ENCODE data around the gene HAT1. TPM values are rescaled to one million over a fixed set of nuclear protein-coding genes. Genes with fewer than 3 reads are reported as not detected.

The HAT1 gene
- total RNA-seq, 1 donor from 2014 or later, result 30.0 TPM

DNA sequence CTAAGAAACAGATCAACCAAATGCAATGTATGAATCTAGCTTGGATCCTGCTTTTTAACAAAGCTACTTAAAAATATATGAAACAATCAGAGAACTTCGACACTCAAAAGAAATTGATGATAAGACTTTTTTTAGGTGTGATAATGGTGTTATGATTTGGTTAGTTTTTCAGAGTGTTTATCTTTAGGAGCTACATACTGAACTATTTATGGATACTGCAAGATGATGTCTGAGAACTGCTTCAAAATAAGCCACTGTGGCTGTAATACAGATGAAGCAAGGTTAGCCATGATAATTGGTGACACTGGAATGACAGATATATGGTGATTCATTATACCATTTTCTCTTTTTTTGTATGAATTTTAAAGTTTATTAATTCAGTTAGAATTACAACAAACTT lies 42.4 kb upstream of the HAT1 start:
- no peaks in the 10 kb centered on the region for H3K36me3 ChIP-seq
- intact Hi-C loops (cut with DNase I), result no loop called here
- DNase-seq (ENCODE audit: extremely low spot score in 2 of 2), result no peak
- H3K27ac ChIP-seq, result no peak overlapping the region
- TF ChIP-seq, protein P1, sequence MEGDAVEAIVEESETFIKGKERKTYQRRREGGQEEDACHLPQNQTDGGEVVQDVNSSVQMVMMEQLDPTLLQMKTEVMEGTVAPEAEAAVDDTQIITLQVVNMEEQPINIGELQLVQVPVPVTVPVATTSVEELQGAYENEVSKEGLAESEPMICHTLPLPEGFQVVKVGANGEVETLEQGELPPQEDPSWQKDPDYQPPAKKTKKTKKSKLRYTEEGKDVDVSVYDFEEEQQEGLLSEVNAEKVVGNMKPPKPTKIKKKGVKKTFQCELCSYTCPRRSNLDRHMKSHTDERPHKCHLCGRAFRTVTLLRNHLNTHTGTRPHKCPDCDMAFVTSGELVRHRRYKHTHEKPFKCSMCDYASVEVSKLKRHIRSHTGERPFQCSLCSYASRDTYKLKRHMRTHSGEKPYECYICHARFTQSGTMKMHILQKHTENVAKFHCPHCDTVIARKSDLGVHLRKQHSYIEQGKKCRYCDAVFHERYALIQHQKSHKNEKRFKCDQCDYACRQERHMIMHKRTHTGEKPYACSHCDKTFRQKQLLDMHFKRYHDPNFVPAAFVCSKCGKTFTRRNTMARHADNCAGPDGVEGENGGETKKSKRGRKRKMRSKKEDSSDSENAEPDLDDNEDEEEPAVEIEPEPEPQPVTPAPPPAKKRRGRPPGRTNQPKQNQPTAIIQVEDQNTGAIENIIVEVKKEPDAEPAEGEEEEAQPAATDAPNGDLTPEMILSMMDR (IDR thresholded peaks at IDR 0.05), result no peak
- TF ChIP-seq POLR2AphosphoS5 (IDR thresholded peaks at IDR 0.05; ENCODE audit: insufficient read depth in 1 of 2, low read depth in 1 of 2) (no peak), POLR2A (IDR thresholded peaks at IDR 0.05) (no peak)
- H3K9me3 ChIP-seq, result no peaks in the 10 kb centered on the region
- H3K4me3 ChIP-seq, result no peak overlapping the region
- no peaks in the 10 kb centered on the region for H3K27me3 ChIP-seq
- H3K4me1 ChIP-seq, result peaks cover 13% of the 10 kb centered on the region

GRCh38 chr2:171880774-171881173 lies 41.5 kb upstream of the HAT1 start:
- Histone ChIP-seq H3K9me3 (no peaks in the 10 kb centered on the region), H3K4me3 (no peak overlapping the region), H3K36me3 (no peaks in the 10 kb centered on the region), H3K27ac (no peak overlapping the region), H3K27me3 (no peaks in the 10 kb centered on the region), H3K4me1 (peaks cover 13% of the 10 kb centered on the region)
- no peak for DNase-seq (ENCODE audit: extremely low spot score in 2 of 2)
- TF ChIP-seq, protein P1 (IDR thresholded peaks at IDR 0.05), result no peak
- TF ChIP-seq POLR2AphosphoS5 (IDR thresholded peaks at IDR 0.05; ENCODE audit: insufficient read depth in 1 of 2, low read depth in 1 of 2) (no peak), POLR2A (IDR thresholded peaks at IDR 0.05) (no peak)
- intact Hi-C loops (cut with DNase I), result no loop called here

DNA sequence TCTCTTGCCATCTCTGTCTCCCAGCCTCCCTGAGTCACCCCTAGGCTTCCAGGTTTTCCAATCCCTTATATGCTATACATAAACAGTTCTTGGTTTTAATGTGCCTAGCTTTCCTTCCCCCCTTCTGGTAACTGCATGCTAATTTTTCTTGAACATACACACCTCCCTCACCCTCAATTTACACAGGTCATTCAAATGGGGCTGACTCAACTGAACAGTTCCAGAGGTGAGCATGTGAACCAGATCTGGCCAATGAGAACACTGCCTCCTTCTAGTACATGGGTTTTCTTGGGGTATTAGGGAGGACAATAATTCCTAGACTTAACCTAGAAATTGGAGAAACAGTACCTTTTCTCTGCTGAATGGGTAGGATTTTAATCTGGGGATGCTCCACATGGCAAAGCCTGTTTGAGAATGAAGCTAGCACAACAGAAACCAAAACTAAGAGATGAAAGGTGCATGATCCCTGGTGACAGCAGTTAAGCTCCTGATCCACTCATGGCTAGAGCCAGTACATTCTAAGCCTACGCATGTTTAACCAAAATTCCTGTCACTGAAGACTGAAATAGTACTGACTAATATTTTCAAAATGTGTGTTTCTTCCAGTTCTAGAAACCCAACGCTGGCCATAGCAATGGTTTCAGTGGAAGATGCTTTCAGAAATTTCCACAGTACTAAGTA lies 40.0 kb upstream of the HAT1 start:
- no peak overlapping the region for H3K27ac ChIP-seq
- intact Hi-C loops (cut with DNase I), result no loop called here
- no peak overlapping the region for H3K4me3 ChIP-seq
- no peaks in the 10 kb centered on the region for H3K27me3 ChIP-seq
- H3K9me3 ChIP-seq, result no peaks in the 10 kb centered on the region
- no peaks in the 10 kb centered on the region for H3K36me3 ChIP-seq
- H3K4me1 ChIP-seq, result peaks cover 13% of the 10 kb centered on the region
- TF ChIP-seq POLR2A (IDR thresholded peaks at IDR 0.05), result no peak
- TF ChIP-seq POLR2AphosphoS5 (IDR thresholded peaks at IDR 0.05; ENCODE audit: insufficient read depth in 1 of 2, low read depth in 1 of 2), result no peak
- TF ChIP-seq, protein P1 (IDR thresholded peaks at IDR 0.05), result no peak
- DNase-seq (ENCODE audit: extremely low spot score in 2 of 2), result no peak

DNA sequence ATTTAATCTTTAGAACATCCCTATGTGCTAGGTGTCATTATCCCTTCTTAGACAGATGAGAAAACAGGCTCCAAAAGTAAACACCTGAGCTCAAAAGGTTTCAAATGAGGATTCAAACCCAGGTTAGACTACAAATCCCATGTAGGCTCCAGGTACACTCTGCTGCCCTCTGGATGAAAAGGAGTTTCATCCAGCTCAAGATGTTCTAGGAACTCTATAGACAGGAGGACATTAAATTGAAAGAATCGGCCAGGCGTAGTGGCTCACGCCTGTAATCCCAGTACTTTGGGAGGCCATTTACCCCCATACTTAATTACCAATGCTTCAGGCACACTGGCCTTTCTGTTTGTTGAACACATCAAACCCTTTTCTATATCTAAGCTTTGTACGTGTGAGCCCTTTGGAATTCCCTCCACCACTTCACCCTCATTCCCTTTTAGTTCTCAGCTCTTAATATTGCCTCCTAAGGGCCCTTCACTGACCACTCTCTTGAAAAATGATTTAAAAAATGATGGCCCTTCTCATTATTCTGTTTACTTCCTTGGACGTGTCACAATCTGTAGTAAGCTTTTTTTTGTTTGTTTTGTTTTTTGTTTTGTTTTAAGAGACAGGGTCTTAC lies 38.9 kb upstream of the HAT1 start:
- no peaks in the 10 kb centered on the region for H3K27me3 ChIP-seq
- peaks cover 12% of the 10 kb centered on the region for H3K4me1 ChIP-seq
- H3K27ac ChIP-seq, result no peak overlapping the region
- intact Hi-C loops (cut with DNase I), result no loop called here
- H3K9me3 ChIP-seq, result no peaks in the 10 kb centered on the region
- DNase-seq (ENCODE audit: extremely low spot score in 2 of 2), result no peak
- H3K4me3 ChIP-seq, result no peak overlapping the region
- no peak for TF ChIP-seq POLR2AphosphoS5 (IDR thresholded peaks at IDR 0.05; ENCODE audit: insufficient read depth in 1 of 2, low read depth in 1 of 2)
- no peak for TF ChIP-seq POLR2A (IDR thresholded peaks at IDR 0.05)
- TF ChIP-seq, protein P1 (IDR thresholded peaks at IDR 0.05), result no peak
- H3K36me3 ChIP-seq, result no peaks in the 10 kb centered on the region

DNA sequence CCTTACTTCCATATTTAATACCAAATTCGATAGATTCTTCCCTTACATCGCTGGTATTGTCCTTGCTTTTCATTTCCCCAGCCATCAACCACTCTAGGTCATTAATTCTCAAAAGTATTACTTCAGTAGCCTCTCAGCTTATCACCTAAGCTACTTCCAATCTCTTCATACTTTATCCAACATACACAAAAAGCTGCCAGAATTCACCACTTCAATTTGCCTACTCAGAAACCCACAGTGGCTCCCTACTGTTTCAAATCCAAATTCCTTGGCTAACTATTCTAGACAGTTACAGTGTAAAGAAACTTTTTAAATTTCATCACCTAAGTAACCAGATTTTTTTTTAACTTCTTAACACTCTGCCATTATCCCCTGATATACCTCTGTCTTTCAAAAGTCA lies 32.9 kb upstream of the HAT1 start:
- no peak for DNase-seq (ENCODE audit: extremely low spot score in 2 of 2)
- peaks cover 0 to 4% of the 10 kb centered on the region in 2 donors for H3K36me3 ChIP-seq
- intact Hi-C loops (cut with DNase I), result no loop called here
- H3K27me3 ChIP-seq, result no peaks in the 10 kb centered on the region
- H3K4me3 ChIP-seq, result no peak overlapping the region
- H3K9me3 ChIP-seq, result no peaks in the 10 kb centered on the region
- TF ChIP-seq POLR2AphosphoS5 (IDR thresholded peaks at IDR 0.05; ENCODE audit: insufficient read depth in 1 of 2, low read depth in 1 of 2), result no peak
- peaks cover 9% of the 10 kb centered on the region for H3K4me1 ChIP-seq
- no peak overlapping the region for H3K27ac ChIP-seq
